Fibroblast of lung (primary cell): ENCODE results near the gene UCP1. TPM values are rescaled to one million over a fixed set of nuclear protein-coding genes. Genes with fewer than 3 reads are reported as not detected.

Experiments
- DNase-seq, 2 donors: peaks; one replicate each; pipeline versions ENCODE4 v3.0.0 to v3.0.0-alpha.2; 2010; ENCODE audit warnings: low read depth in 2 of 2
- H2AFZ ChIP-seq: 2 replicates; pipeline ENCODE4 v1.5.1; 2012; ENCODE audit warnings: low read length, control low read depth, inconsistent platforms
- H3K27ac ChIP-seq: 2 replicates; pipeline ENCODE4 v1.5.1; 2011; ENCODE audit warnings: low read length, control low read depth; ENCODE audit not compliant: insufficient read depth
- H3K27me3 ChIP-seq: 2 replicates; pipeline ENCODE4 v1.5.1; 2011; ENCODE audit warnings: mild to moderate bottlenecking, low read length; ENCODE audit not compliant: control insufficient read depth, insufficient read depth
- H3K36me3 ChIP-seq: 2 replicates; pipeline ENCODE4 v1.5.1; 2011; ENCODE audit warnings: low read length; ENCODE audit not compliant: control insufficient read depth, insufficient read depth
- H3K4me1 ChIP-seq: 2 replicates; pipeline ENCODE4 v1.5.1; 2011; ENCODE audit warnings: low read length; ENCODE audit not compliant: control insufficient read depth, insufficient read depth; ENCODE audit errors: extremely low read depth
- H3K4me2 ChIP-seq: 2 replicates; pipeline ENCODE4 v1.5.1; 2011; ENCODE audit warnings: low read length, control low read depth; ENCODE audit not compliant: insufficient read depth; ENCODE audit errors: extremely low read depth
- H3K4me3 ChIP-seq, 4 experiments: fragments of 200-600 bp in 1 of 4; sonication (generic) in 1 of 4; replicated peaks in 1 of 4; 2 replicates each; pipeline ENCODE4 v1.5.1; 2011 to 2016; ENCODE audit warnings: low read length in 4 of 4, low read depth in 3 of 4, mild to moderate bottlenecking in 3 of 4, control low read depth in 2 of 4, inconsistent platforms in 1 of 4, mixed read lengths in 1 of 4; ENCODE audit not compliant: insufficient read depth in 1 of 4; ENCODE audit errors: control extremely low read depth in 1 of 4
- H3K79me2 ChIP-seq: 2 replicates; pipeline ENCODE4 v1.5.1; 2012; ENCODE audit warnings: mild to moderate bottlenecking, low read length, inconsistent platforms; ENCODE audit not compliant: control insufficient read depth, insufficient read depth
- H3K9ac ChIP-seq: 2 replicates; pipeline ENCODE4 v1.5.1; 2011; ENCODE audit warnings: mild to moderate bottlenecking, low read length, control low read depth; ENCODE audit not compliant: insufficient read depth
- H3K9me3 ChIP-seq: 2 replicates; pipeline ENCODE4 v1.5.1; 2012; ENCODE audit warnings: low read depth, low read length; ENCODE audit not compliant: control insufficient read depth, insufficient read depth
- H4K20me1 ChIP-seq: 2 replicates; pipeline ENCODE4 v1.5.1; 2011; ENCODE audit warnings: low read length; ENCODE audit not compliant: control insufficient read depth, insufficient read depth; ENCODE audit errors: extremely low read depth
- EZH2 ChIP-seq: IDR thresholded peaks from 2 replicates; pipeline ENCODE4 v1.5.1; 2012; ENCODE audit warnings: low read length, control low read depth, mild to moderate bottlenecking; ENCODE audit errors: missing control alignments
- polyA plus RNA-seq, 2 donors: library from polyadenylated mRNA; depleted of rRNA in 1 of 2; stranded (reverse) in 1 of 2; unstranded in 1 of 2; fragments of >200 nt; gene quantifications; 2 replicates each; pipeline ENCODE4 v1.2.1, GENCODE V29; 2011 to 2012; ENCODE audit warnings: missing spikeins in 1 of 2
- total RNA-seq: library from RNA; depleted of rRNA; stranded (reverse); fragments of >200 nt; gene quantifications from 2 replicates; pipeline ENCODE4 v1.2.1, GENCODE V29; 2014
- TF ChIP-seq, protein P1 (sequence below), 2 donors: IDR thresholded peaks in 1 of 2; conservative IDR thresholded peaks in 1 of 2; 1 replicate in 1 of 2; 2 replicates in 1 of 2; pipeline ENCODE4 v1.5.1; 2011 to 2012; ENCODE audit warnings: low read length in 2 of 2, control low read depth in 1 of 2, inconsistent platforms in 1 of 2, low read depth in 1 of 2, mild to moderate bottlenecking in 1 of 2

Gene UCP1
- total and polyA plus RNA-seq, 2 donors (not counting 1 experiment from before 2014, with no cell fraction given), result not detected

- peak; percentile 9 to 85 for DNase-seq
- Histone ChIP-seq H3K36me3 (peaks cover 6% of the 10 kb centered on the region), H3K4me2 (no peak overlapping the region), H2AFZ (no peak overlapping the region), H3K9ac (no peak overlapping the region), H3K79me2 (no peaks in the 10 kb centered on the region), H3K27ac (no peak overlapping the region), H4K20me1 (no peaks in the 10 kb centered on the region), H3K9me3 (no peaks in the 10 kb centered on the region), H3K4me1 (no peaks in the 10 kb centered on the region), H3K27me3 (no peaks in the 10 kb centered on the region), H3K4me3 (no peak overlapping the region)
- TF ChIP-seq, protein P1, sequence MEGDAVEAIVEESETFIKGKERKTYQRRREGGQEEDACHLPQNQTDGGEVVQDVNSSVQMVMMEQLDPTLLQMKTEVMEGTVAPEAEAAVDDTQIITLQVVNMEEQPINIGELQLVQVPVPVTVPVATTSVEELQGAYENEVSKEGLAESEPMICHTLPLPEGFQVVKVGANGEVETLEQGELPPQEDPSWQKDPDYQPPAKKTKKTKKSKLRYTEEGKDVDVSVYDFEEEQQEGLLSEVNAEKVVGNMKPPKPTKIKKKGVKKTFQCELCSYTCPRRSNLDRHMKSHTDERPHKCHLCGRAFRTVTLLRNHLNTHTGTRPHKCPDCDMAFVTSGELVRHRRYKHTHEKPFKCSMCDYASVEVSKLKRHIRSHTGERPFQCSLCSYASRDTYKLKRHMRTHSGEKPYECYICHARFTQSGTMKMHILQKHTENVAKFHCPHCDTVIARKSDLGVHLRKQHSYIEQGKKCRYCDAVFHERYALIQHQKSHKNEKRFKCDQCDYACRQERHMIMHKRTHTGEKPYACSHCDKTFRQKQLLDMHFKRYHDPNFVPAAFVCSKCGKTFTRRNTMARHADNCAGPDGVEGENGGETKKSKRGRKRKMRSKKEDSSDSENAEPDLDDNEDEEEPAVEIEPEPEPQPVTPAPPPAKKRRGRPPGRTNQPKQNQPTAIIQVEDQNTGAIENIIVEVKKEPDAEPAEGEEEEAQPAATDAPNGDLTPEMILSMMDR (conservative IDR thresholded peaks at IDR 0.05 in 1 of 2, IDR thresholded peaks at IDR 0.05 in 1 of 2; ENCODE audit: low read depth in 1 of 2, low read length in 2 of 2), result no peak
- TF ChIP-seq EZH2, result no peak
Measured at GRCh38 chr4:140533951-140534480, 34.7 kb downstream of the UCP1 start.

- H3K79me2 ChIP-seq, result peaks cover 6% of the 10 kb centered on the region
- no peak overlapping the region for H2AFZ ChIP-seq
- peaks cover 3% of the 10 kb centered on the region for H3K36me3 ChIP-seq
- no peaks in the 10 kb centered on the region for H3K9me3 ChIP-seq
- no peaks in the 10 kb centered on the region for H3K4me1 ChIP-seq
- TF ChIP-seq, protein P1 (conservative IDR thresholded peaks at IDR 0.05 in 1 of 2, IDR thresholded peaks at IDR 0.05 in 1 of 2; ENCODE audit: low read depth in 1 of 2, low read length in 2 of 2), result no peak
- TF ChIP-seq EZH2, result no peak
- H3K27ac ChIP-seq, result no peak overlapping the region
- H4K20me1 ChIP-seq, result no peaks in the 10 kb centered on the region
- DNase-seq, result no peak
- no peaks in the 10 kb centered on the region for H3K27me3 ChIP-seq
- H3K4me2 ChIP-seq, result no peak overlapping the region
- no peak overlapping the region for H3K9ac ChIP-seq
- H3K4me3 ChIP-seq, result no peak overlapping the region
Measured at GRCh38 chr4:140529434-140529833, 39.3 kb downstream of the UCP1 start.

DNA sequence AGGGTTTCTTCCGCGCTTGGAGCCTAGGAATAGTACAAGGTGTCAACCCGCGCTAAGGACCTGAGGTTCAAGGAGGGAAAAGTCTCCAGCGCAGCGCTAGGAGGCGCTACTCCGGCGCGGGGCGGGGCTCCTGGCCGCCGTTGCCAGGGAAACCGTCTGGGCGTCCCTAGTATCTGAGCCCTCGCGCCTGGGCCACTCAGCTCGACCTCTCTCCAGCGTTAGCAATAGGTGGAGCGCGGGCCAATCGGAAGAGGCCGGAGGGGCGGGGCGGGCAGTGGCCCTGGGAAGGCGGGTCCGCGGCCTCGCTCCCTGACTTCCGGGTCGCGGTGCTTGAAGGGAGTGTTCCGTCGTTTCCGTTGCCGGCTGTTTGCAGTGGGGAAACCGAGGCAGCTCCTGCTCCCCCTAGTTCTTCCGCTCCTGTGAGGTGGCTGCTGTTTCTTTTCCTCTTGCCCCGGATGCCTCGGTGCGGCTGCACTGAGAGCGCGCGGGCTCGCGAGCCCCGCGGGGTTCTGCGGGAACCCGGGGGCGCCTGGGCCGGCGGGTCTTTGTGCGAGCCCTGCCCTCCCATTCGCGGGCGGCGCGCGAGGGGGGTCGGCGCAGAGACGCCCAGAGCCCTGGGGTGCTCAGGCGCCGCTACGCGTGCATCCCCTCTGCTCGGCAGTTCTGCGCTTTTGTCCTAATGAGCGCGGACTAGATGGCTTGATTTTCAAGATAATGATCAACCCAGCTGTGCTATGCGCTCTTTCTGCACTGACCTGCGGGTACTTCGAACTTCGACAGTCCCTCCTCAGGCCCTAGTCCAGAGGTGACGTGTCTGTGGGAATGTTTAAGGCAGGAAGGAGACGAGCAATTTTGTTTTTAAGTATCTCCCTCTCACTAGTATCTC, 44.7 kb downstream of the UCP1 start, which contains the start of gene ELMOD2:
Gene ELMOD2 (plus strand): TSS at position 312 of the 886 bp plus-strand sequence. CDS start 1,261 bp downstream, outside the sequence.
- H3K9ac ChIP-seq, result peak within 1 kb of the TSS; percentile 83
- peak within 1 kb of the TSS; percentile 89 to 96 (median 92) for H3K4me3 ChIP-seq
- no peaks in the 10 kb centered on the region for H3K36me3 ChIP-seq
- no peaks in the 10 kb centered on the region for H3K4me1 ChIP-seq
- no peaks in the 10 kb centered on the region for H4K20me1 ChIP-seq
- no peaks in the 10 kb centered on the region for H3K27me3 ChIP-seq
- H3K9me3 ChIP-seq, result no peaks in the 10 kb centered on the region
- peak; percentile 96 to 97 for DNase-seq
- peak within 1 kb of the TSS; percentile 98 for H2AFZ ChIP-seq
- H3K4me2 ChIP-seq, result peak within 1 kb of the TSS; percentile 96
- peaks cover 6% of the 10 kb centered on the region for H3K79me2 ChIP-seq
- TF ChIP-seq EZH2, result no peak
- TF ChIP-seq, protein P1 (conservative IDR thresholded peaks at IDR 0.05 in 1 of 2, IDR thresholded peaks at IDR 0.05 in 1 of 2; ENCODE audit: low read depth in 1 of 2, low read length in 2 of 2), result peak; percentile 88 to 91
- H3K27ac ChIP-seq, result peak within 1 kb of the TSS; percentile 84
